HFF-Myc (cell line): ENCODE measurements around the gene SPNS3.

ENCODE experiments used
- DNase-seq: peaks from one replicate; pipeline ENCODE4 v3.0.0-alpha.2; 2011; ENCODE audit warnings: low read depth; ENCODE audit errors: extremely low read depth
- H3K4me3 ChIP-seq: replicated peaks from 2 replicates; pipeline ENCODE4 v1.5.1; 2011; ENCODE audit warnings: low read depth, mild to moderate bottlenecking, control low read depth, low read length
- CTCF ChIP-seq: IDR thresholded peaks from 2 replicates; pipeline ENCODE4 v1.5.1; 2012; ENCODE audit warnings: mild to moderate bottlenecking, low read depth, low read length, control low read depth; ENCODE audit errors: missing control alignments

SPNS3 gene

GRCh38 chr17:4536742-4537411 is 103.1 kb downstream of the SPNS3 start:
- no peak for TF ChIP-seq CTCF
- no peak for DNase-seq
- no peak overlapping the region for H3K4me3 ChIP-seq
